ENCODE measurements around the gene R3HDM2. TPM values are rescaled to one million over a fixed set of nuclear protein-coding genes. Genes with fewer than 3 reads are reported as not detected.

R3HDM2 gene
- total RNA-seq, 1 experiment from 2014 or later = 34.7 TPM

DNA sequence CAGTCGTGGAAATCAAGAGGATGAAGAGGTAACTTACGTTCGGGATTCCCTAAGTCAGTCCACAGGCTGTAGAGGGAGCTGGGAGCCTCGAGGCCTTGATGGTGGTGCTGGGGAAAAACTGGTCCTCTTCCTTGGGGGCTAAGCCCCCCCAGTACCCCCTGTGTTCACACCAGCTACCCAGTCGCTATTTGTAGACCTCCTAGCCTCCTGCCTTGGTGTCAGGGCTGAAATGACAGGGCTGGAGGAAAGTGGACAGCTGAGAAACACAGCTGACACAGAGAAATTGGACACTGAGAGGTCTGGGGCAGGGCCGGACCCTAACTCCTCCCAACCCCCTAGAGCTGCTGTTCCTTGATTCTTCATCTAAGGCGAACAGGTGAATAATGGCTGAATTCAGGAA, 179.9 kb downstream of the R3HDM2 start, which contains the start of gene STAC3 (continued):
- TF ChIP-seq, protein P1, sequence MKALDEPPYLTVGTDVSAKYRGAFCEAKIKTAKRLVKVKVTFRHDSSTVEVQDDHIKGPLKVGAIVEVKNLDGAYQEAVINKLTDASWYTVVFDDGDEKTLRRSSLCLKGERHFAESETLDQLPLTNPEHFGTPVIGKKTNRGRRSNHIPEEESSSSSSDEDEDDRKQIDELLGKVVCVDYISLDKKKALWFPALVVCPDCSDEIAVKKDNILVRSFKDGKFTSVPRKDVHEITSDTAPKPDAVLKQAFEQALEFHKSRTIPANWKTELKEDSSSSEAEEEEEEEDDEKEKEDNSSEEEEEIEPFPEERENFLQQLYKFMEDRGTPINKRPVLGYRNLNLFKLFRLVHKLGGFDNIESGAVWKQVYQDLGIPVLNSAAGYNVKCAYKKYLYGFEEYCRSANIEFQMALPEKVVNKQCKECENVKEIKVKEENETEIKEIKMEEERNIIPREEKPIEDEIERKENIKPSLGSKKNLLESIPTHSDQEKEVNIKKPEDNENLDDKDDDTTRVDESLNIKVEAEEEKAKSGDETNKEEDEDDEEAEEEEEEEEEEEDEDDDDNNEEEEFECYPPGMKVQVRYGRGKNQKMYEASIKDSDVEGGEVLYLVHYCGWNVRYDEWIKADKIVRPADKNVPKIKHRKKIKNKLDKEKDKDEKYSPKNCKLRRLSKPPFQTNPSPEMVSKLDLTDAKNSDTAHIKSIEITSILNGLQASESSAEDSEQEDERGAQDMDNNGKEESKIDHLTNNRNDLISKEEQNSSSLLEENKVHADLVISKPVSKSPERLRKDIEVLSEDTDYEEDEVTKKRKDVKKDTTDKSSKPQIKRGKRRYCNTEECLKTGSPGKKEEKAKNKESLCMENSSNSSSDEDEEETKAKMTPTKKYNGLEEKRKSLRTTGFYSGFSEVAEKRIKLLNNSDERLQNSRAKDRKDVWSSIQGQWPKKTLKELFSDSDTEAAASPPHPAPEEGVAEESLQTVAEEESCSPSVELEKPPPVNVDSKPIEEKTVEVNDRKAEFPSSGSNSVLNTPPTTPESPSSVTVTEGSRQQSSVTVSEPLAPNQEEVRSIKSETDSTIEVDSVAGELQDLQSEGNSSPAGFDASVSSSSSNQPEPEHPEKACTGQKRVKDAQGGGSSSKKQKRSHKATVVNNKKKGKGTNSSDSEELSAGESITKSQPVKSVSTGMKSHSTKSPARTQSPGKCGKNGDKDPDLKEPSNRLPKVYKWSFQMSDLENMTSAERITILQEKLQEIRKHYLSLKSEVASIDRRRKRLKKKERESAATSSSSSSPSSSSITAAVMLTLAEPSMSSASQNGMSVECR (CRISPR knock-in tag; IDR thresholded peaks at IDR 0.05; ENCODE audit: borderline replicate concordance) = no peak
- TF ChIP-seq, protein P2, sequence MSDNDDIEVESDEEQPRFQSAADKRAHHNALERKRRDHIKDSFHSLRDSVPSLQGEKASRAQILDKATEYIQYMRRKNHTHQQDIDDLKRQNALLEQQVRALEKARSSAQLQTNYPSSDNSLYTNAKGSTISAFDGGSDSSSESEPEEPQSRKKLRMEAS (CRISPR knock-in tag; IDR thresholded peaks at IDR 0.05) = no peak
- no peak for TF ChIP-seq AFF4 (CRISPR knock-in tag; IDR thresholded peaks at IDR 0.05; ENCODE audit: borderline replicate concordance)
- TF ChIP-seq, protein P3, sequence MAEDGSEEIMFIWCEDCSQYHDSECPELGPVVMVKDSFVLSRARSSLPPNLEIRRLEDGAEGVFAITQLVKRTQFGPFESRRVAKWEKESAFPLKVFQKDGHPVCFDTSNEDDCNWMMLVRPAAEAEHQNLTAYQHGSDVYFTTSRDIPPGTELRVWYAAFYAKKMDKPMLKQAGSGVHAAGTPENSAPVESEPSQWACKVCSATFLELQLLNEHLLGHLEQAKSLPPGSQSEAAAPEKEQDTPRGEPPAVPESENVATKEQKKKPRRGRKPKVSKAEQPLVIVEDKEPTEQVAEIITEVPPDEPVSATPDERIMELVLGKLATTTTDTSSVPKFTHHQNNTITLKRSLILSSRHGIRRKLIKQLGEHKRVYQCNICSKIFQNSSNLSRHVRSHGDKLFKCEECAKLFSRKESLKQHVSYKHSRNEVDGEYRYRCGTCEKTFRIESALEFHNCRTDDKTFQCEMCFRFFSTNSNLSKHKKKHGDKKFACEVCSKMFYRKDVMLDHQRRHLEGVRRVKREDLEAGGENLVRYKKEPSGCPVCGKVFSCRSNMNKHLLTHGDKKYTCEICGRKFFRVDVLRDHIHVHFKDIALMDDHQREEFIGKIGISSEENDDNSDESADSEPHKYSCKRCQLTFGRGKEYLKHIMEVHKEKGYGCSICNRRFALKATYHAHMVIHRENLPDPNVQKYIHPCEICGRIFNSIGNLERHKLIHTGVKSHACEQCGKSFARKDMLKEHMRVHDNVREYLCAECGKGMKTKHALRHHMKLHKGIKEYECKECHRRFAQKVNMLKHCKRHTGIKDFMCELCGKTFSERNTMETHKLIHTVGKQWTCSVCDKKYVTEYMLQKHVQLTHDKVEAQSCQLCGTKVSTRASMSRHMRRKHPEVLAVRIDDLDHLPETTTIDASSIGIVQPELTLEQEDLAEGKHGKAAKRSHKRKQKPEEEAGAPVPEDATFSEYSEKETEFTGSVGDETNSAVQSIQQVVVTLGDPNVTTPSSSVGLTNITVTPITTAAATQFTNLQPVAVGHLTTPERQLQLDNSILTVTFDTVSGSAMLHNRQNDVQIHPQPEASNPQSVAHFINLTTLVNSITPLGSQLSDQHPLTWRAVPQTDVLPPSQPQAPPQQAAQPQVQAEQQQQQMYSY (CRISPR knock-in tag; IDR thresholded peaks at IDR 0.05) = no peak
- no peak for TF ChIP-seq PRRX2 (CRISPR knock-in tag; IDR thresholded peaks at IDR 0.05)
- TF ChIP-seq MLX (CRISPR knock-in tag; IDR thresholded peaks at IDR 0.05) = no peak

- POLR2A ChIA-PET = interaction anchor here (0.6 to 1.2 kb wide), 3 partner anchors 37 to 204 kb away, joined by 3 to 4 read pairs (median 4); partner anchors contain the start of gene INHBE
- H3K4me3 Mint-ChIP-seq = no peak overlapping the region
- TF ChIP-seq, protein P4, sequence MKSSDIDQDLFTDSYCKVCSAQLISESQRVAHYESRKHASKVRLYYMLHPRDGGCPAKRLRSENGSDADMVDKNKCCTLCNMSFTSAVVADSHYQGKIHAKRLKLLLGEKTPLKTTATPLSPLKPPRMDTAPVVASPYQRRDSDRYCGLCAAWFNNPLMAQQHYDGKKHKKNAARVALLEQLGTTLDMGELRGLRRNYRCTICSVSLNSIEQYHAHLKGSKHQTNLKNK (CRISPR knock-in tag; IDR thresholded peaks at IDR 0.05) = no peak
- TF ChIP-seq ETV6 (CRISPR knock-in tag; IDR thresholded peaks at IDR 0.05) (no peak), GRHL2 (CRISPR knock-in tag; IDR thresholded peaks at IDR 0.05; ENCODE audit: insufficient replicate concordance, severe bottlenecking) (no peak)
- H3K27me3 Mint-ChIP-seq (ENCODE audit: low read depth) = no peaks in the 10 kb centered on the region
- CTCF ChIA-PET = interaction anchor here (0.8 to 18.5 kb wide), 17 partner anchors 8 to 226 kb away, joined by 3 to 660 read pairs (median 8); partner anchors contain the start of genes GLI1, INHBE and SHMT2
- DNase-seq (ENCODE audit: low spot score) = no peak
- no peaks in the 10 kb centered on the region for H3K9me3 Mint-ChIP-seq
- H3K27ac Mint-ChIP-seq = no peak overlapping the region
- H3K36me3 Mint-ChIP-seq = no peaks in the 10 kb centered on the region
- H3K4me1 Mint-ChIP-seq = peaks cover 40% of the 10 kb centered on the region
- no peak for ATAC-seq
These were observed 180.3 kb downstream of the R3HDM2 start for GRCh38 chr12:57250541-57250940.

All from WTC11 (cell line).